COR-L47 (cell line): ENCODE measurements around the gene ZFP69.

Experiments used
- DNase-seq: peaks from one replicate; lab custom pipeline; 2025; lab: John Stamatoyannopoulos, UW

Gene ZFP69

GRCh38 chr1:40508375-40509341 is 31.6 kb downstream of the ZFP69 start, which contains the start of gene EXO5:
EXO5 (plus strand) TSS chr1:40508767; CDS start chr1:40514545, 5,778 bp downstream.
- peak; percentile 78 for DNase-seq

GRCh38 chr1:40519517-40519916 is 42.4 kb downstream of the ZFP69 start:
- DNase-seq, result no peak

- DNase-seq, result peak; percentile 0
These were observed 53.8 kb downstream of the ZFP69 start for GRCh38 chr1:40530735-40531380.

- peak; percentile 83 for DNase-seq
These were observed 54.4 kb downstream of the ZFP69 start, which contains the start of gene ZNF684 for GRCh38 chr1:40531381-40532061. ZNF684 (plus strand) TSS chr1:40531637; CDS start chr1:40533167, 1,530 bp downstream.

GRCh38 chr1:40532062-40532389 is 54.9 kb downstream of the ZFP69 start:
- no peak for DNase-seq

- peak; percentile 47 for DNase-seq
These were observed 55.8 kb downstream of the ZFP69 start for GRCh38 chr1:40532844-40533424.

GRCh38 chr1:40534589-40534988 is 57.5 kb downstream of the ZFP69 start:
- DNase-seq, result no peak

- DNase-seq, result no peak
These were observed 58.6 kb downstream of the ZFP69 start for GRCh38 chr1:40535732-40536131.

GRCh38 chr1:40539338-40539737 is 62.2 kb downstream of the ZFP69 start:
- DNase-seq, result no peak
